Panc1 (cell line): ENCODE results near the gene ANO6.

Experiments used
- CTCF ChIP-seq: fragments of 450-650 bp; IDR thresholded peaks from 2 replicates; pipeline ENCODE4 v1.5.1; 2017; ENCODE audit warnings: mild to moderate bottlenecking
- POLR2AphosphoS5 ChIP-seq: IDR thresholded peaks from 2 replicates; pipeline ENCODE4 v1.6.1; 2012; ENCODE audit warnings: mild to moderate bottlenecking, low read depth, low read length, moderate library complexity
- REST ChIP-seq, 2 experiments: IDR thresholded peaks; 2 replicates each; pipeline ENCODE4 v1.6.1; 2011 to 2012; ENCODE audit warnings: low read depth in 2 of 2, control low read depth in 1 of 2, low read length in 1 of 2, mild to moderate bottlenecking in 1 of 2, moderate library complexity in 1 of 2; ENCODE audit not compliant: insufficient read depth in 1 of 2
- SIN3A ChIP-seq: IDR thresholded peaks from 2 replicates; pipeline ENCODE4 v1.6.1; 2012; ENCODE audit warnings: low read depth, mild to moderate bottlenecking, low read length, moderate library complexity, borderline replicate concordance; ENCODE audit not compliant: insufficient read depth

GRCh38 chr12:45184147-45184963, 31.5 kb upstream of the ANO6 start:
- TF ChIP-seq CTCF (no peak), POLR2AphosphoS5 (no peak), REST (IDR thresholded peaks at IDR 0.05; ENCODE audit: insufficient read depth in 1 of 2, low read depth in 2 of 2, low read length in 1 of 2) (no peak), SIN3A (no peak)
